LNCAP (cell line): ENCODE results near the gene MYH14.

Experiments used
- CTCF ChIP-seq: fragments of 450-650 bp; IDR thresholded peaks from 2 replicates; pipeline ENCODE4 v1.5.1; 2017; ENCODE audit warnings: mild to moderate bottlenecking

Gene MYH14

GRCh38 chr19:50192463-50193211 is 10.8 kb upstream of the MYH14 start:
- TF ChIP-seq CTCF, result no peak

GRCh38 chr19:50195224-50195623 is 8.2 kb upstream of the MYH14 start:
- TF ChIP-seq CTCF, result no peak

GRCh38 chr19:50196322-50196932 is 7.0 kb upstream of the MYH14 start:
- TF ChIP-seq CTCF, result no peak

- TF ChIP-seq CTCF, result no peak
These were observed 6.1 kb upstream of the MYH14 start for GRCh38 chr19:50197348-50197747.

GRCh38 chr19:50198431-50199258 is 4.8 kb upstream of the MYH14 start:
- no peak for TF ChIP-seq CTCF

GRCh38 chr19:50199259-50199555 is 4.2 kb upstream of the MYH14 start:
- no peak for TF ChIP-seq CTCF

GRCh38 chr19:50202386-50202785 is 1.0 kb upstream of the MYH14 start:
- no peak for TF ChIP-seq CTCF
